ENCODE results near the gene DAAM1.

The DAAM1 gene

DNA sequence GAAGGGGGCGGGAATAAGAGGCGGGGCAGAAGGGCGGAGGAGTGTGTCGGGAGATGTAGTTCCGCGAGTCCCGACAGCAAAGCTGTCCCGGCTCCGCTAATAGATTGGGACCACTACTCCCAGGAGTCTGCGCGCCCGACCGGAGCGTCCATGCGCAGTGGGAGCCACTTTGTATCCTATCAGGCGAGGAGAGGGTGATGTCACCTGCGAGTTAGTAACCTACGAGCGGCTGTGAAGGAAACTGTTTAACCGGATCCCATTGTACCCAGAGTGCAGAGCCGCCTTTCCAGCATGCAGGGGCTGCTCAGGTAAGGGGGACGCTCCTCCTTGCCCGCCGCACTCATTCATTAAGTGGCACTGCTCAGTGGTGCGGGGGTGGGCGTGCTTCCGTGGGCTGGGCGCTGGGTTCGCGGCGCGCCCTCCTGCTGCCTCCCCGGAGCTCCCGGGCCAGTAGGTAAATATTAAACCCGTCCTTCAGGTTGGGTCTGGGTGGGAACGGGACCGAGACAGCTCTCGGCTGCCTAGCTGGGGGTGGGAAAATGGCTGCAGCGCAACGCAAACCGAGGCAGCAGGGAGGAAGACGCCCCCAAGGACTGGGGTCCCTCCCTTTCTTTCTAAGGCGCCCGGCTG lies at the start of gene DAAM1:
Gene DAAM1, plus strand, starts transcription at position 207 of the 630 bp plus-strand sequence. CDS start 74,811 bp downstream, outside the sequence.
- peak; percentile 93 for DNase-seq (ENCODE audit: low spot score)

GRCh38 chr14:59139324-59139723 lies 49.1 kb upstream of the DAAM1 start:
- no peak for DNase-seq (ENCODE audit: low spot score)

GRCh38 chr14:59140106-59140843 lies 48.2 kb upstream of the DAAM1 start:
- DNase-seq (ENCODE audit: low spot score): no peak

DNA sequence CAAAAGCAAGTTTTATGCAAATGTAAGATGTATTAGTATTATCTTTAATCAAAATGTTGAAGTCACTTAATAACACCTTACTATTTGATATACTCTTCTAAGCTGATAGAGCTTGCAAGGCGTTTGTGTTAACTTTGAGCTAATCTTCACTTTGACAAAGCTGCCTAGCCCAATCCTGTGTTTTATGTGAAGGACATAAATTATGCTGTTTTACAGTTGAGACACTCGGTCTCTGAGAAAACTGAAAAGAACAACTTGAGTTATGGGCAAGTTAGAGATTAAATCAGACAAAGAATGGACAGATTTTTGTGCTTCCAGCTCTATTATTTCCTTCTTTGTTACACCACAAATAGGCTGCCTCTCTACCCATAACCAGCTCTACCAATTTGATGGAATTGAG lies 42.0 kb upstream of the DAAM1 start:
- DNase-seq (ENCODE audit: low spot score): no peak

GRCh38 chr14:59147007-59147406 lies 41.5 kb upstream of the DAAM1 start:
- no peak for DNase-seq (ENCODE audit: low spot score)

GRCh38 chr14:59148334-59148900 lies 40.0 kb upstream of the DAAM1 start:
- no peak for DNase-seq (ENCODE audit: low spot score)

- no peak for DNase-seq (ENCODE audit: low spot score)
Measured at GRCh38 chr14:59150990-59151389, 37.5 kb upstream of the DAAM1 start.

- DNase-seq (ENCODE audit: low spot score): no peak
Measured at GRCh38 chr14:59154373-59154772, 34.1 kb upstream of the DAAM1 start.

GRCh38 chr14:59155886-59156285 lies 32.6 kb upstream of the DAAM1 start:
- no peak for DNase-seq (ENCODE audit: low spot score)

DNA sequence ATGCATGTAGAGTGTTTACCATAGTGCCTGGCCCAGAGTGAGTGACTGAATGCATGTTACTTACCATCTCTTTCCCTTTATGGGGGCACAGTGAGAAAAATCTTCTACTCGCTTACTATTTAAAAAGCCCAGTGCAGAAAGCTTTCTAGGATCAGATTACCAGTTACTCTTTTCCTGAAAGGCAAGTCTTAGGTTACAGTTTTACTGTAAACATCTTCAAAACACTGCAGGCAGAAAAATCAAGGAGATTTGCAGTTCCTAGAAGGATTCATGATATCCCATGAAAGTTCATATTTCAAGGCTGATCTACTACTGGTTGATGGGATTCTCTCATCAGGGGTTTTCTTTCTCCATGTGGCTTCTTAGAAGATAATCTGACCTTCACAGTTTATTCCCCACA lies 29.3 kb upstream of the DAAM1 start:
- no peak for DNase-seq (ENCODE audit: low spot score)

GRCh38 chr14:59160506-59160905 lies 28.0 kb upstream of the DAAM1 start:
- DNase-seq (ENCODE audit: low spot score): no peak

GRCh38 chr14:59161561-59162175 lies 26.8 kb upstream of the DAAM1 start:
- DNase-seq (ENCODE audit: low spot score): no peak

GRCh38 chr14:59166258-59166657 lies 22.2 kb upstream of the DAAM1 start:
- DNase-seq (ENCODE audit: low spot score): no peak

DNA sequence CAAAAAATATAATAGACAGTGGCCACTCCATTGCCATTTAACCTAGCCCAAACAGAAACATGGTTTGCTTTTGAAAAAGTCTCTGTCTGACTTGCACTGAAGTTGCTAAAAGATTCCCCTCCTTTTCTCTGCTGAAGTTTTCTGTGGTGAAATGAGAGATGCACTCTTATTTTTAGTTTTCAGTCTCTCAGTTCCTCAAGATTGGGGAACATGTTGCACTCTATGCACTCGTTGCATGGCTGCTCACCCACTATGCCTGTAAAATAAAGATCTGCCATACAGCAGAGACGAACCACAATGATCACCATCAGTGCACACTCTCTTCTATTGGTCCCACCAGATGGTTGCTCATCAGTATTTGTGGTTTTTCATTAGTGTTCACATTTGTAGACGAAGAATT lies 13.1 kb upstream of the DAAM1 start:
- DNase-seq (ENCODE audit: low spot score): no peak

- no peak for DNase-seq (ENCODE audit: low spot score)
Measured at GRCh38 chr14:59176765-59177164, 11.7 kb upstream of the DAAM1 start.

DNA sequence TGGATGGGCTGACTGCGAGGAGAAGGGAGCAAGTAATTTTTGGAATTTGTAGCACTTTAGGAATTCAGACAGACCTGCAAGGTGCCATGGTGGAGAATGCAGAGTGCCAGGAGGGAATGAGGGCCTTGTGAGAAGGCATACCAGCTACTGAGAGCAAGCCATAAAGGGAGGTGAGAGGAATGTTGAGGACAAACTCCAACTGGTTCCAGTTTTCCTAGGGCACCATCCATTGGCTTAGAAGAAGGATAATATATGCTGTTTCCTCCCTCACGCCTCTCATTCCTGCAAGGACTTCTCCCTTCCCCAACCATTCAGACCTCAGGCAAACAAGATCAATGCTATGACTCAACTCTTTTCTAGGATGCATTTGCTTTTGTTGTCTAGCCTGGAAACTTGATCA lies 11.2 kb upstream of the DAAM1 start:
- no peak for DNase-seq (ENCODE audit: low spot score)

GRCh38 chr14:59181791-59182190 lies 6.7 kb upstream of the DAAM1 start:
- no peak for DNase-seq (ENCODE audit: low spot score)

DNA sequence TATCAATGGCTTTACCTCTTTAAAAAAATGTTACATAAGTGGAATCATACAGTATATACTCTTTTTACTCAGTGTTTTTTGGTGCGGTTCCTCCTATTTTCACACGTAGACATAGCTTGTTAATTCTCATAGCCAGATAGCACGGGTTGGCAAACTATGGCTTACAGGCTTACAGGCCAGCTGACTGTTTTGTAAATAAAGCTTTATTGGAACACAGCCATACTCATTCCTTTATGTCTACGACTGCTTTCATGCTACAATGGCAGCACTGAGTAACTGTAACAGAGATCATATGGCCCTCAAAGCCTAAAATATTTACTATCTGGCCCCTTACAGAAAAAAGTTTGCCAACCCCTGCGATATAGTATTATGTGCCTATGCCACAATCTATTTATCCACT lies 5.8 kb upstream of the DAAM1 start:
- DNase-seq (ENCODE audit: low spot score): no peak

GRCh38 chr14:59183150-59183549 lies 5.3 kb upstream of the DAAM1 start:
- no peak for DNase-seq (ENCODE audit: low spot score)

- DNase-seq (ENCODE audit: low spot score): no peak
Measured at GRCh38 chr14:59184396-59184795, 4.1 kb upstream of the DAAM1 start.

DNA sequence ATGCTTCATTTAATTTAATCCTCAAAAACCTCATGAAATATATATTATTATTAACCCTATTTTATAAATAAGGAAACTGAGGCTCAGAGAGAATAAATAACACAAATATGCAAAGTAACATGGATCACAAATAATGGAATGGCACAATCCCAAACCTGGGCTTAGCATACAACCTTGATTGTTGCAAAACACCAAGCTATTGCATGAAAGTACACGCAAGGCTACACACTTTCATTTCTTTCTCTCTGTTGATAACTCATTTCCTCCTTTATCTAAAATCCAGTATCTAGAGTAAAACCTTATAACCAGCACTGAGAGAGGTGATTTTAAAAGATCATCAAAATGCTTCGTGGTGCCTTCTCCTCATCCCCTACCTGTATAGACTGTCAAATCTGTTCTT lies 2.8 kb upstream of the DAAM1 start:
- DNase-seq (ENCODE audit: low spot score): no peak

DNA sequence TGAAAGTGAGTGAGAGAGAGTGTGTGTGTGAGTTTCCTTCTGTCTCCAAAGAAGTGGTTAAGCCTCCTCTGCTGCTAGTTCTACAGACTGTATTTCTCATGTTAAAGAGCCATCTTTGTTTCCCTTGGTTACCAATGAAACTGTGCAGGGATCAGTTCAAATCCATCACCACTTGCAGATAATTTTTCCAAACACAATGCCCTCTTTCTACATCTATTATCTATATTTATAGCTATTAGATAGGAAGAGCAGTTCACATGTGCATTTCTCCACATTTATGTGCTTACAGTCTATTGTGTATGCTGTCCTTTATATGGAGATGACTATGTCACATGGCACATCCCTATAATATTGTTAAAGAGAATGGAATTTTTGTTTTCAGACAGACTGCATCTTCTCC lies 2.2 kb upstream of the DAAM1 start:
- DNase-seq (ENCODE audit: low spot score): no peak

GRCh38 chr14:59187118-59187517 lies 1.3 kb upstream of the DAAM1 start:
- no peak for DNase-seq (ENCODE audit: low spot score)

Data from D341Med (cell line).